Inflammatory macrophage treated with lipopolysaccharide for 1 hour (primary cell): ENCODE measurements around the gene PCF11.

Experiments used
- DNase-seq, 2 donors: peaks; one replicate each; pipeline ENCODE4 v3.0.0-alpha.2; 2020 to 2022

Gene PCF11

DNA sequence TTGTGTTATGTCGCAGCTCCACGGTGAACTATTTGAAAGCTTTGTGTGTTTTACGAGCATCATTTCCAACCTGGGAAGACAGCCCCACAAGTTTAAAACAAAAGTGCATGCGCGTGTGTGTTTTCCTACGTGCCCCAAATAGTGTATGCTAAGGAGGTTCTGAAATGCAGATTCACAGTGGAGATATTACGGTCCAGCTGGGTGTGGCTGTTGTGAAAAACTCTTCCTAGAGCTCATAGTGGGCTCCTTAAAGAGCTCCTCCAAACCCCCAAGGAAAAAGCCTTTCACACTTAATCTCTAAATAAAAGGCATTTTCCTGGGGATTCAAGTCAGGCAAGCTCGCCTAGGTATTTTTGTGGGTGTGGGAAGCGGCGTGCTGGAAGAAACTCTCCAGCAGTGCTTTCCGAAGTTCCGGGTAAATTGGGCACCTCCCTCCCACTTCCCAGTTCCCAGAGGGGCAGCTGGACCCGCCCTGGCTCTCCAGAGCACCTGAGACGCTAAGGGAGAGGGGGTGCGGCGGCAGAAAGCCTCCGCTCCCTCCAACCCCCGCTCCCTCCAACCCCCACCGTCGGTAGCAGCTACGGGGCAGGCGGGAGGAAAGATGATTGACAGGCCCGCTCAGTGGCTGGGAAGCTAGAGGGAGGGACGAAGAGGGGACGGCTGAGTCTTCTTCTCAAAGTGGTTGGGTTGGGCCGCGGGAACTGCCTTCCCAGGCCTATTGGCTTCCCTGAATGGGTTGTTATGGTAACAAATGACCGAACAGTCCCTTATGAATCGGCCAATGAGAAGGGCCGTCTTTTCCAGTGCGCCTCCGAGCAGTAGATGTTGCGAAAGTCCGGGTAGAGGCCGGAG, 561 bp upstream of the PCF11 start:
- peak; percentile 98 to 100 for DNase-seq

DNA sequence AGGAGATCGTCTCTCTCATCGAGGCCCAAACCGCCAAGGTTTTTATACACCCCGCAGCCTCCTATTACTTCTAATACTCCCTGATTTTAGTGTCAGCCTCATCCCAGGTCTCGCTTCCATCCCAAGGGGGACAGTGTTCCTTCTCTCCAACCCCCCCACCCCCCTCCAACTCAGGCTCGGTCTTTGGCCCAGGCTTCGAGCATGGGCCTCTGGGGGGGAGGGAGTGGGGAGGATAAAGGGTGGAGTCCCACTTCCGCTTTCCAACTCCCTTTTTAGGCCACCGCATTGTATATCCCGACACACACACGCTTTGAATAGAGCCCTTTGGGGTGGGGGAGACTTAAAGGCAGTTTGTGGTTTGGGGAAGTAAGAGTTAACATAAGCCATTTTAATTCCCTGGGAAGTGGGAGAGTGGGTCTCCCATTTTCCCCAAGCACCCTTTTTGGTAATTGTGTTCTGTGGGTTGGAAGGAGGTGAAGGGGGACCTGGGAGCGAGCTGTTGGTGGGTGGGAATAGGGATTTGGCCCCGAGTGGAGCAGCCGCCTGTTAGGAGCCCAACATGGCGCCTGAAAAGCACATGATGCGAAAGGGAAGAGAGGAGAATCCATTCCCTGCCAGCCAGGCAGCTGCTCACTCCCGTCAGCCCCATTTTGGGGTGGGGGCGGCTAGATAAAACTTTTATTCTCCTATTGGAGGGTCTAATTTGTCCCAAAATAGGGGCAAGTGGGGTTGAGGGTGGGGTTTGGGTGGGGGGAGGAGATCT, 844 bp downstream of the PCF11 start:
- peak; percentile 75 to 77 for DNase-seq

DNA sequence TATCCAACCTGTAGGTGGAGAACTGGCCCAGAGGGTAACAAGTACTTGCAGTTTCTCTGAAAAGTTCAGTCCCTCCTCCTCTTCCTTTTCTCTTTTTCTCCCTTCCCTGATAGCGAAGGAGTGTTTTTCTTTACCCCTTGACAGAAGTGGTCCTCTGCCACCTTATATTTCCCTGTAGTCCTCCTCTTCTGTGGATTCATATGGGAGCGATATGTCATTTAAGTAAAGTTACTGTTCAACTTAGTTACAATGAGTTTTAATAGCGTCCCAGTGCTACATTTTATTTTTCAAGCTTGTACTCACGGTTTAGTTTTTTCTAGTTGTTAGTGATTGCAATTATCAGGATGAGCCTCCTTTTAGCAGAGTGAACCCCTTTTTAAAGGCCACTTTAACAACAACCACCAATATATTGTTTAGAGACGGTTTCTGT, 1.4 kb downstream of the PCF11 start:
- no peak for DNase-seq

DNA sequence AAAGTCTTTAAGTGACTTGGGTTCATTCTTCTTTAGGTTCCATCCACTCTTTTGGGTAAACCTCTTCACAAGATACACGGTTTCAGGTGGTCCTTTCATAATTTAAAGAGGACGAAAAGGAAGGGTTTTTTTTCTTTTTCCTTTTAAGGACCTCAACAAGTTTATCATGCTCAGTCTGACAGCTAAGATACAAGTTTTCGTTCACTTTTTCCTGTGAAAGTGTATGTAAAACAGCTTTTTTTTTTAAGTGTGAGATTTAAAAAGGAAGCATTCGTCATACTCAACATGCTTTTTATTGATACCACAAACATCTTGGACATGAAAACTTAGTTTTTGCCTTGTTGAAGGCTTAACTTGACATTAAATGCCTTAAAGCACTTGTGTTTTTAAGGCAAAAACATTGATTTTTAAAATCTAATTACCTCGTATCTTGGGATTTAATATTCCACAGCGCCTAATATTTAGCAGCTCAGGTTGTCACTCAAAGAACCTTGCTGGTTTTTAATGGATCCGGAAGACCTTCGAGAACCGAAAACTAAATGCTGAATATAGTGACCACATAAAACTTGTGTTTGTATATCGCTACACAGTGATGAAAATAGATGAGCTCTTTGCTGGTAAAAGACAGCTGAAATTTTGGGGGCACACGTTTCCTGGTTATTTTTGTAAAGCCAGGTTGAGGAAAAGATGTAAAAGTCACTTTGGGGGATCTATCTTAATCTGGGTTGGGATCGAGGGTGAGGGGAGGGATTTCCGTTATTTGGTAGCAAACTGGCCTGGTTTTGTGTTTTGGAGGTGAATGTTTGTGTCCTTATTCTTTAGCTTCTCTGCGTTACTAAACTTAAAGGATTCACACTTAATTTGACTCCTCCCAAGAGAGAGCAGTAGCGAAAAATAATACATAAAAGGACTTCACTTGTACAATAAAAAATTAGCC, 2.3 kb downstream of the PCF11 start:
- DNase-seq: no peak

DNA sequence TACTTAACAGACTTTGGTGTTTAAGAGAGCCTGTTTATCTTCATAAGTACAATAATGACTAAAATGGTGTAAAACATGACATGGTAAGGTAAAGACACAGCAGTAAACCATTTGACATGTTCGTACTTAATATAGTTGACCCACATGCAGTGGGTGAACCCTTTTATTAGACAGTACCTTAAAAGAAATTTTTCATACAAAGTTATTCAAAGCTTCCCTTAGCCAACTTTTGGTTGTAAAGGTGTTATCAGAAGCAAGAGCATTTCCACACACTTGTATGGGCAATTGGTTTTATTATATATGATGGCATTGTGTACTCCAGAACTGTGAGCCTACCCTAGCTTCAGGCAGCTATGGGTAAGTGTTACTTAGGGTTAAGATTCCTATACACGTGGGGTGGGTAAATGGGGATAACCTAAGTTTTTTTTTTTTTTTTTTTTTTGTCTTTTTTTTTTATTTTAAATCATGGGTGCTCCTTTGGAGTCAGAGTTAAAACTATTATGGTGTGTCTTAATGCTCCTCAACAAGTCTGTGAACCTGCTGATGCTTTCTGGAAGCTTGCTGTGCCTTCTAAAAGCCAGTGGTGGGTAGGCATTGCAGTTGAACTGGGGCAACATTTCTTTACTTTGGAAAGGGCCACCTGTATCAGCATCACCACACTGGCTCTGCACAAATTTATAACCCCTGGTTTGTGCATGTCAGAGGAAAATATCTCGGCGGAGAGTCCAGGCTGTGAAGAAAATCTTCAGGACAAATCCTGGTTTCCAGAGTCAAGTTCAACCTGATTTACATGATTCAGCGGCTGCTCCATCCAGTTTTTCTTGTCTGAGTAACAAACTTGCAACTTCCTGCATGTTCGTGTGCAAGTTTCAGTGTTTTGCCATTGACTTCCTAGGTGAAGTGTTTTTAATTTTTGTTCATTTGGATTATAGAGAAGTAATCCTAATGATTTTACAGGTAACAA, 3.3 kb downstream of the PCF11 start:
- no peak for DNase-seq

DNA sequence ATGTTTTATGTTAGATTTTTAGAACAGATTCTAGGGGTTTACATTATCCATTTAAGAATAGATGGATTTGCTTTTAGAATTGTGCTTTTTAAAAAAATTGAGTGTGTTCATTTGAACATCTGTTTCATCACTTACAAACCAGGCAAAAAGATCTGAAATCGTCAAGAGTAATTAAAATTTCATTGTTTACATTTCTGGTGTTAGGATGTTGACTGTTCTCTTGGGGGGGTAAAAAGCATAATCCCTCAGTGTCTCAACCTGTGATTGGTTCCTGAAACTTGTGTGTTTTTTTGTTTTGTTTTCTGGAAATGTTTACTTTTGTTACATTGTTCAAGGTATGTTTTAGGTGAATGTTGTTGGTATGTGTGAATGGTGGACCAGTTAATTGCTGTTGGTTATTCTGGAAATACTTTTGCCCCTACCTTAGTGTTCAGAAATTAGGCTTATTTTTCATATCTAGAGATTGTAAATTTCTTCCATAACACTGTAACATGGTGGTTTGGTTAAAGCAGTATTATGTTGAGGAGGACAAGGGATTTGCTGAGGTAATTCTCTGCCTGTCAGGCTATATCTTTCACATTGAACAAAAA, 4.8 kb downstream of the PCF11 start:
- DNase-seq: no peak

DNA sequence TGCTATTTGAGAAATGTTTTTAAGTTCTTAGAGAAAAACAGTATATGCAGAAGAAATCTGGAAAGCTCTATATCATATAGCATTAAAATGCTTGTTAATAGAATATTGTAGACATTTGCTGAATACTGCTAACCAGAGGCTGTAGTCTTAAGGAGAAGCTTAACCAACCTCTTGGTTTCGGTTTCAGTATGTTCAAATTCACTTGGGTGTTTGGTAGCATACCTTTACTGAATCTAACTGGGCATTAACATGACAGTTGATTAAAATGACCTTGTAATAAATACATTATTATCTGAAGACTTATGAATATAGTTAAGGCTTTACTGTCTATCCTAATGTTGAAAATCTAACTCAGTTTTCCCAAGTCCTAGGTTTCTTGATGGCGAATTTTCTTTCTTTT, 5.4 kb downstream of the PCF11 start:
- peak in 1 of 2 donors; percentile 29 for DNase-seq

DNA sequence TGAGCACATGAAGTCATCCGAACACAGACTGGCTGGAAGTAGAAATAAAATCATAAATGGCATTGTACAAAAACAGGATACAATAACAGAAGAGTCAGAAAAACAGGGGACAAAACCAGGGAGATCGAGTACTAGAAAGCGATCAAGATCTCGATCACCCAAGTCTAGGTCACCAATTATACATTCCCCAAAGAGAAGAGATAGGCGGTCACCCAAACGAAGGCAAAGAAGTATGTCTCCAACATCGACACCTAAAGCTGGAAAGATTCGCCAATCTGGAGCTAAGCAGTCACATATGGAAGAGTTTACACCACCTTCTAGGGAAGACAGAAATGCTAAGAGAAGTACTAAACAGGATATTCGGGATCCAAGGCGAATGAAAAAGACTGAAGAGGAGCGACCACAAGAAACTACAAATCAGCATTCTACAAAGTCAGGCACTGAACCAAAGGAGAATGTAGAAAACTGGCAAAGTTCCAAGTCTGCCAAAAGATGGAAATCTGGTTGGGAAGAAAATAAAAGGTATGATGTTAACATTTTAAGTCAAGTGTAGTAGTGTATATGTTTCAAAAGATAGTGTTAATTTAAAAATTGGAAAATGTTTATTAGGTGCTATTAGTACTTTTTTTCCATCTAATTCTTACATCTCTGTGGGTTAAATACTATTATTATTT, 9.4 kb downstream of the PCF11 start:
- DNase-seq: no peak

DNA sequence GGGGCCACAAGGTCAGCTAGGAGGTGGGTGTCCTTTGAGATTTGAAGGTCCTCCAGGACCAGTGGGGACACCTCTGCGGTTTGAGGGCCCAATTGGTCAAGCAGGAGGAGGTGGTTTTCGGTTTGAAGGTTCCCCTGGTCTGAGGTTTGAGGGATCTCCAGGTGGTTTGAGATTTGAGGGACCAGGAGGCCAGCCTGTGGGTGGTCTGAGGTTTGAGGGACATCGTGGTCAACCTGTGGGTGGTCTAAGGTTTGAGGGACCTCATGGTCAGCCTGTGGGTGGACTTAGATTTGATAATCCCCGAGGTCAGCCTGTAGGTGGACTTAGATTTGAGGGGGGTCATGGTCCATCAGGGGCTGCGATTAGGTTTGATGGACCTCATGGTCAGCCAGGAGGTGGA, 11.8 kb downstream of the PCF11 start:
- no peak for DNase-seq

DNA sequence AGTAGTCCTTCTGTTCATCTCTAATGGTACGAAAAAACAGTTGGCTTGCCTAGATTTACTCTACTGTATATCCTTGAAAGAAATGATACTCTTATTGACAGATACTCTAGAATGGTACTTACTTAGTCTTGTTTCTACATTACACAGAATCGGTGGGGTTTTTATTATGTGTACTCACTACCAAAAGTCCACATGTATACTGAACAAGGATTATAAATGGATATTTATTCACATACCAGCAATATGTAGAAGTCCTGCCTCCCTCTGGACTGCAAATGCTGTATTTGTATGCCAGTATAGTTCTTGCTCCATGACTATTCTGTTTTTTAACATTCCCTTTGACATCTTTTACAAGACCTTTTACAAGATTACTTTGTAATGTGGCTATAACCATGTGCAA, 13.9 kb downstream of the PCF11 start:
- no peak for DNase-seq

DNA sequence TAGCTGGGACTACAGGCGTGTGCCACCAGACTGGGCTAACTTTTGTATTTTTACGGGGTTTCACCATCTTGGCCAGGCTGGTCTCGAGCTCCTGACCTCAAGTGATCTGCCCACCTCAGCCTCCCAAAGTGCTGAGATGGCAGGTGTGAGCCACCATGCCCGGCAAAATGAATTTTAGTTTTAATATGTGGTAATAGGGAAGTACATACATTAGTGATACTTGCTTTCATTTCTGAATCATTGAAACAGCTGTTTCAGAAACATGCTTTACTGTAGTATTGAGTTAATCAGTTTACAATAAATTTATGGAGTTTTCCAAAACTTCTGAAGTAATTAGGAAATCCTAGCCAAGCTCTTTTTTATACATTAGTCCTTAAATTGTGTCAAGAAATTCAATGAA, 15.6 kb downstream of the PCF11 start:
- no peak for DNase-seq

DNA sequence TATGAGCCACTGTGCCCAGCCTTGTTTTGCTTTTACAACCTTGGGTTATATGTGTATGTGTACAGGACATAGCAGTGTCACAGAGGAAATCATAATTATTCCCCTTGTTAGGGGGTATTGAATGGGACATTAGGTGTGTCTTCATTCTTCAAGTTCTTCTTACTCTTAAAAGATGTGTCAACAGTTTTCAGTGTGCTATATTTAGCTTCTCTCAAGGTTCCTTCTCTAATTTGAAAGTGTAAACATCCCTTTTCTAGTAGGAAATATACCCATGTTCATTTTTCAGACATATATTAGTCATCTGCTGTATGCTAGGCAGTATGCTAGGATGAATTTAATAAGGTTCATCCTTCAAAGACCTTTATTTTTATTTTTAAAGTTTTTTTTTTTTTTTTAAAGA, 17.1 kb downstream of the PCF11 start:
- no peak for DNase-seq

DNA sequence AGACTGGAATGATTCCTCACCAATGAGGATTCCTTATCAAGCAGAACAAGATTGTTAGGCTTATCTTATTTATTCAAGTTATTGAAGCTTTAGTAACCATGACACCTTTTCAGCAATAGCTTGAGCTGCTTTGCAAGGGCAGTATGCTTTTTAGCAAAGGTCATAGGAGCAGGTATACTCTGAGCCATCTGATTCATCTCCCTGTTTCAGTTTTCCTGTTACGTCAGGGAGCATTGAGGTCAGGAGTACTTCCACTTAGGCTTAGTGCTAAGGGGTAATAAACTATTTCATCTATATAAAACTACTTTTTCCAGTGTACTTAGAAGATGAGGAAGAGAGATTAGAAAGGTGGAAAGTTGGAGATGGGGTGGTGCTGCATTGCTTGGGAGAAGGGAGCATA, 18.9 kb downstream of the PCF11 start:
- no peak for DNase-seq

DNA sequence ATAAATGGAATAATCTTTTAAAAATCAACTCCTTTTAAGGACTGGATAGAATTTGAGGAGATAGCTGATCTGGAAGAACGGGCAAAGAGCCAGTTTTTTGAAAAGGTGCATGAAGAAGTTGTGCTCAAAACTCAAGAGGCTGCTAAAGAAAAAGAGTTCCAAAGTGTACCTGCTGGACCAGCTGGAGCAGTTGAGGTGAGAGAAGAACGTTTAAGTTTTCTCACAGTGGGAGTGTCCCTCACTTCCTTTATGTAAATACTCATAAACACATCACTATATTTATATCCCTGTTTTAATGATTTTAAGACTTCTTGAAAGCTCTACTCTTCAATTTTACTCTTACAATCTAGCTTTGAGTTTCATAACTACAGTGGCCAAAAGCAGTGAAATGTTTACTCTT, 24.9 kb downstream of the PCF11 start:
- no peak for DNase-seq

DNA sequence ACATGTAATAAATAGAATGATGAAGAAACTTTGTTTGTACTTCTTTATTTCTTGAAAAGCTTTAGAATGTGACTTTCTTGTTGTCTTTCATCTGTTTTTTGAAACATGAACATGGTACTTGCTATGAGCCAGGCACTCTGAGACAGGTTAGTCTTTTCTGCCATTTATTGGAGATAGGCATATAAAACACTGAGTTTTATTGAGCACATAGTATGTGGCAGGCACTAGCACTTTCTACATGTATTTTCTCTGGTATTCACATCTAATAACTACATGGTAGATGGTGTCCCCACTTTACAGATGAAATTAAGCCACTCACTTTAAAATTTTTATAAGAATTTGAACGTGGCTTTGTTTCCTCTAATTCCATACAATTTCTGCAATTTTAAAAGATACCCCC, 28.8 kb downstream of the PCF11 start:
- DNase-seq: no peak

DNA sequence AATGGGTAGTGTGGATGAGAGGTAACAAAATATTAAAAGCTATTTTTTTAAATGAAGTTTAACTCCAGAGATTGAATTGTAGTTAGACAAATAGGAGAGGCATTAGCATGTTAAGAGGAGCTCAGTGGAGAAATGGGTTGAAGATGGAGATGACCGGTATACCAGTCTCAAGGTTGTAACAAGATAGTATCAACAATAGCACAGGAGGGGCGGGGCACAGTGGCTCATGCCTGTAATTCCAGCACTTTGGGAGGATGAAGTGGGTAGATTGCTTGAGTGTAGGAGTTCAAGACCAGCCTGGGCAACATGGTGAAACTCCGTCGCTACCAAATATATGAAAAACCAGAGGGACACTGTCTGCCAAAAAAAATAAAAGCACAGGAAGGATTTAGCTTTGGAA, 30.5 kb downstream of the PCF11 start:
- no peak for DNase-seq

DNA sequence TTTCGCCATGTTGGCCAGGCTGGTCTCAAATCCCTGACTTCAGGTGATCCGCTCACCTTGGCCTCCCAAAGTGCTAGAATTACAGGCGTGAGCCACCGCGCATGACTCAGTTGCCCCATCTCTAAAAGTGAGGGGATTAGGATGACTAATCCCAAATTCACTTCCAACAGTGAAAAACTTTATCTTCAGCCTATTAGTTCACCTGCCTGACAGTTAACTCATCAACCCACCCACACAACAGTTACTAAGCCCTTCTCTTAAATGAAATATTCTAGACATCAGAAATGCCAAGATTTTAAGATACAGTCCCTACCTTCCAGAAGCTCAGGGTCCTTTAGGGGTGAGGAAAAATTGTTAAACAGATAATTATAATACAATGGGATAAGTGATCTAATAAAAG, 34.6 kb downstream of the PCF11 start:
- no peak for DNase-seq

DNA sequence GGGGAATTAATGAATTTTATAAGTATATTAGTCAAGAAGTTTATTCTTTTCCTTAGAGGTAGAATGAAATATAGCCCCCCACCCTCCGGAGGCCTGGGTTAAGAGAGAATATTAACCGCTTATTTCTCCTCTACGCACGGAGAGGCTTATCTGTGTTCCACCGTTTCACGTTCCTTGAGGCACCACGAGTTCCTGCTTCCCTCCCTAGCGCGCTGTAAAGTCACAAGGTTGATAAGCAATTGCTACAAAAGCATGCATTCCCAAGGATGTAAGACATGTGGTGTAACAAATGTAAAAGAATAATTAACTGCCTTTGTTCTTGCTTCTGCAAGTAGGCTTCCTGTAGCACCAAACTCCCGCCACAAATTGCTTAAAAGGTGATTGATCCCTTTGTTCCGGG, 35.1 kb downstream of the PCF11 start:
- DNase-seq: no peak

DNA sequence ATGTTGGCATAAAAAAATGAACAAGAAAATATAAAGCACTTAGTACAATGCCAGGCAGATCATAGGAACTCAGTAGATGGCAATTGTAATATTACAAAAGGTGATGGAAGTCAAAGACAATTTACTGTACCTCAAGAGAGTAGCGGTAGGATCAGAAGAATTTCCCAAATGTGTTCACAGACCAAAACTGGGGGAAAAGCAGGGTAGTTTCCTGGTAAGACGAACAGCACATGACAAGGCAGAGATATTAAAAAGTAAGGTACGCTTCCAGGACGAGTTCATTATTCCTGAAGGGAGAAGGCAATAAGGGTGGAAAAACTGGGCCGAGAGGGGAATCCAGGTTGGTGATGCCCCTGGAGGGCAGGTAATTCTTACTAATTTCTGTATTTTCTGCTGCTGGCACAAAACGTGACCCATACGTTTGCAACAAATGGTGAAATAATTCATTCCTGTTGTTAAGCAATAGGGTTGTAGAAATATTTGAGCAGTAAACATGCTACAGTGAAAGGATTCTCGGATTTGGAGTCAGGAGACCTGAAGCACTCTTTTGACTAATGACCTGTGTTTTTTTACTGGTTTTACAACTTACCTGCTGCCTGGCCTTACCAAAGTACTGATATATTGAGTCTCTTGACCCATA, 35.8 kb downstream of the PCF11 start:
- peak; percentile 50 to 78 for DNase-seq
